Muscle of leg (tissue), 11 donors: ENCODE data around the gene IGHMBP2. TPM values are rescaled to one million over a fixed set of nuclear protein-coding genes. Genes with fewer than 3 reads are reported as not detected.

Experiments
- DNase-seq: peaks from one replicate; pipeline ENCODE4 v3.0.0; 2013
- H3K27ac ChIP-seq: one replicate; pipeline ENCODE4 v1.5.1; 2013; ENCODE audit warnings: mild to moderate bottlenecking, low read length, control low read depth
- H3K27me3 ChIP-seq: one replicate; pipeline ENCODE4 v1.6.1; 2013; ENCODE audit warnings: low read length; ENCODE audit not compliant: control insufficient read depth, insufficient read depth
- H3K36me3 ChIP-seq: one replicate; pipeline ENCODE4 v1.6.1; 2013; ENCODE audit warnings: low read length; ENCODE audit not compliant: control insufficient read depth, insufficient read depth
- H3K4me1 ChIP-seq: one replicate; pipeline ENCODE4 v1.6.1; 2013; ENCODE audit warnings: low read length; ENCODE audit not compliant: control insufficient read depth, insufficient read depth
- H3K4me3 ChIP-seq: one replicate; pipeline ENCODE4 v1.5.1; 2013; ENCODE audit warnings: low read length, control low read depth
- H3K9me3 ChIP-seq: replicated peaks from 2 replicates; pipeline ENCODE4 v1.6.1; 2013; ENCODE audit warnings: low read depth, low read length; ENCODE audit not compliant: control insufficient read depth
- WGBS: methylation state at CpG from one replicate; pipeline ENCODE4 v1.1.5; 2013; ENCODE audit warnings: missing lambda C conversion rate; ENCODE audit not compliant: insufficient coverage; 5-methylcytosine and 5-hydroxymethylcytosine counted together
- polyA plus RNA-seq, 8 donors: library from polyadenylated mRNA; unstranded; fragments of 120-200 nt; gene quantifications; one replicate each; pipeline versions ENCODE4 v1.2.1 to v1.2.3, GENCODE V29; 2013; ENCODE audit warnings: inconsistent platforms in 1 of 8, low replicate concordance in 1 of 8; ENCODE audit not compliant: insufficient read length in 8 of 8, insufficient read depth in 1 of 8
- total RNA-seq: library from RNA; stranded (reverse); fragments of 120-200 nt; gene quantifications from one replicate; pipeline ENCODE4 v1.2.4, GENCODE V29; 2013

IGHMBP2 gene
- total and polyA plus RNA-seq, 9 donors: 7.6 to 13.2 (median 11.9) TPM

- no peak for DNase-seq
- no peaks in the 10 kb centered on the region for H3K36me3 ChIP-seq
- H3K27me3 ChIP-seq: peaks cover 2% of the 10 kb centered on the region
- H3K4me1 ChIP-seq: peaks cover 29% of the 10 kb centered on the region
- H3K9me3 ChIP-seq: peaks cover 5% of the 10 kb centered on the region
- H3K4me3 ChIP-seq: no peak within 1 kb of the TSS
- WGBS: 78% methylated on average over 8 of the region's 8 CpGs
- no peak within 1 kb of the TSS for H3K27ac ChIP-seq
Observed at GRCh38 chr11:68980776-68981065, 77.0 kb downstream of the IGHMBP2 start, which contains the start of gene MRGPRD. Gene MRGPRD, minus strand, starts transcription at chr11:68980986. Its CDS starts 0 bp downstream, at chr11:68980986.

DNA sequence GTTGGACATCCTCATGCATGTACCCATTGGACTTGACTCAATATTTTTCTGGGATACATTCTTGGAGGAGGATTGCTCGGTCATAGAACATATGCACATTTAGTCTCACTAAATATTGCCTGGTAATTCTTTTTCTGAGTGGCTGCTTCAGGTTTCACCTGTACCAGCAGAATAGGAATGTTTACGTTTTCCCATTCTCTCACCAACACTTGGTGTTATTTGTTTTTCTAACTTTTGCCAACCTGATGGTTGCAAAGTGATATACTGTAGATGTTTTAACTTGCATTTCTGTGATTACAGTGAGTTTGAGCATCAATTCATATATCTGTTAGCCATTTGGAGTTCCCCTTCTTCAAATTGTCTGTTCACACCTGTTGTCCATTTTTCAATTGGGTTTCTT, 78.4 kb downstream of the IGHMBP2 start:
- peaks cover 18% of the 10 kb centered on the region for H3K4me1 ChIP-seq
- WGBS: no CpG with 5 or more reads among the region's 2 CpGs
- H3K36me3 ChIP-seq: no peaks in the 10 kb centered on the region
- H3K27ac ChIP-seq: no peak overlapping the region
- H3K9me3 ChIP-seq: peaks cover 7% of the 10 kb centered on the region
- H3K4me3 ChIP-seq: no peak overlapping the region
- DNase-seq: no peak
- peaks cover 2% of the 10 kb centered on the region for H3K27me3 ChIP-seq

DNA sequence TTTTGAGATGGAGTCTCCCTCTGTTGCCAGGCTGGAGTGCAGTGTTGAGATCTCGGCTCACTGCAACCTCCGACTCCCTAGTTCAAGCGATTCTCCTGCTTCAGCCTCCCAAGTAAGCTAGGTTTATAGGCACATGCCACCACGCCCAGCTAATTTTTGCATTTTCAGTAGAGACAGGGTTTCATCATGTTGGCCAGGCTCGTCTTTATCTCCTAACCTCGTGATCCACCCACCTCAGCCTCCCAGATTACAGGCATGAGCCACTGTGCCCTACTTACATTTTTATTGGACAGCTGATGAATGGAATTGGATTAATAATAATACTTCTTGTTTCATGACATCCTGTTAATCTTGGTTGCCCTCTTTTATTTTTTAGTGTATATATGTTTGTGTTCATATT, 80.1 kb downstream of the IGHMBP2 start:
- H3K27me3 ChIP-seq: no peaks in the 10 kb centered on the region

DNA sequence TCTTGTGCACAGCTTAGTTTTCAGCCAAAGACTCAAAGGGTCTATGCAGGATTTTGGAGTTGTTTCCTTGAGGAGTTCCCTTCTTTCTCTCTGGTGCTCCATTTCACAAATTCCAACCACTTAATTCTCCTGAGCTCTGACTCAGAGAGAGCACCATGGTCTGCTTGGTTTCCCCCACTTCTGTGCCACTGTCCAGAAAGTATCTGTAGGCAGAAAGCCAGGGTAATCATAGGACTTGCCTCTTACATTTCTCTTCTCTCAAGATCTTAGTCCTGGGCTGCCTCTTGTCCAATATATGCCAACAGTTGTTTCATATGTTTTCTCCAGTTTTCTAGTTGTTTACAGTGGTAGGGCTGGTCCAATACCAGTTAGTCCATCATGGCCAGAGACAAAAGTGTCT, 83.5 kb downstream of the IGHMBP2 start:
- H3K36me3 ChIP-seq: no peaks in the 10 kb centered on the region
- no peak overlapping the region for H3K27ac ChIP-seq
- no peak overlapping the region for H3K4me3 ChIP-seq
- no peaks in the 10 kb centered on the region for H3K27me3 ChIP-seq
- peaks cover 2% of the 10 kb centered on the region for H3K9me3 ChIP-seq
- no peaks in the 10 kb centered on the region for H3K4me1 ChIP-seq
- no peak for DNase-seq

More for the DNA sequence above, 80.1 kb downstream of the IGHMBP2 start:
- H3K4me3 ChIP-seq: no peak overlapping the region
- no peak overlapping the region for H3K27ac ChIP-seq
- H3K4me1 ChIP-seq: peaks cover 10% of the 10 kb centered on the region
- DNase-seq: no peak
- 97% methylated on average over 4 of the region's 6 CpGs for WGBS
- peaks cover 7% of the 10 kb centered on the region for H3K9me3 ChIP-seq
- H3K36me3 ChIP-seq: no peaks in the 10 kb centered on the region

- peaks cover 2% of the 10 kb centered on the region for H3K9me3 ChIP-seq
- no peak for DNase-seq
- H3K4me1 ChIP-seq: no peaks in the 10 kb centered on the region
- H3K27me3 ChIP-seq: peaks cover 2% of the 10 kb centered on the region
- no peaks in the 10 kb centered on the region for H3K36me3 ChIP-seq
- no peak overlapping the region for H3K4me3 ChIP-seq
- no peak overlapping the region for H3K27ac ChIP-seq
Observed at GRCh38 chr11:68988491-68988890, 84.8 kb downstream of the IGHMBP2 start.

Other genes with a start within 250 kb of the IGHMBP2 start
- 0.40 TPM for gene GAL, start 219.3 kb upstream of the IGHMBP2 start, total RNA-seq
- gene GAL, start 219.3 kb upstream of the IGHMBP2 start, polyA plus RNA-seq: 1 to 10 TPM in 2 of 8 donors, under 1 TPM in 6; 0.38 to 1.4 (median 0.55) TPM
- gene TESMIN, start 152.4 kb upstream of the IGHMBP2 start, total RNA-seq: 0.09 TPM
- gene TESMIN, start 152.4 kb upstream of the IGHMBP2 start, polyA plus RNA-seq: under 1 TPM; 0.20 to 0.71 (median 0.45) TPM
- gene CPT1A, start 62.0 kb upstream of the IGHMBP2 start, total RNA-seq: 10.0 TPM
- gene CPT1A, start 62.0 kb upstream of the IGHMBP2 start, polyA plus RNA-seq: 10 to 100 TPM in 6 of 8 donors, 1 to 10 TPM in 2; 9.2 to 15.4 (median 12.0) TPM
- gene MRPL21, start 59 bp upstream of the IGHMBP2 start, total RNA-seq: 74.8 TPM
- gene MRPL21, start 59 bp upstream of the IGHMBP2 start, polyA plus RNA-seq: 10 to 100 TPM; 41.0 to 57.2 (median 49.0) TPM
- gene MRGPRD, start 77.1 kb downstream of the IGHMBP2 start, total RNA-seq: not detected
- gene MRGPRD, start 77.1 kb downstream of the IGHMBP2 start, polyA plus RNA-seq: under 1 TPM in 3 of 8 donors, not detected in 5; 0.25 to 0.60 (median 0.27) TPM
- 10.2 TPM for gene MRGPRF, start 109.4 kb downstream of the IGHMBP2 start, total RNA-seq
- gene MRGPRF, start 109.4 kb downstream of the IGHMBP2 start, polyA plus RNA-seq: 10 to 100 TPM; 17.1 to 27.2 (median 20.2) TPM
- 6.8 TPM for gene TPCN2, start 145.0 kb downstream of the IGHMBP2 start, total RNA-seq
- gene TPCN2, start 145.0 kb downstream of the IGHMBP2 start, polyA plus RNA-seq: 1 to 10 TPM; 6.4 to 9.9 (median 8.1) TPM